ENCODE data around the gene PATE1.

PATE1 gene

DNA sequence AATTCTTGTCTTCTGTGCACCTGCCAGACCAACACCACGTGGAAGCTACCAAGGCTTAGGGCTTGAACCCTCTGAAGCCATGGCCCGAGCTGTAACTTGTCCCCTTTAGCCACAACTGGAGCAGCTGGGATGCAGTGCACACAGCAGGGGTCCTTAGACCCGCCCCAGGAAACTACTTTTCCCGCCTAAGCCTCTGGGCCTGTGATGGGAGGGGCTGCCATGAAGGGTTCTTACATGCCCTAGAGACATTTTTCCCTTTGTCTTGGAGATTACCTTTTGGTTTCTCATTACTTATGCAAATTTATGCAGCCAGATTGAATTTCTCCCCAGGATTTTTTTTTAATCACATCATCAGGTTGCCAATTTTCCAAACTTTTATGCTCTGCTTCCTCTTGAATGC lies 51.6 kb downstream of the PATE1 start:
- DNase-seq = no peak
